NCI-H446 treated with DMSO at 0.1 percent for 48 hours (cell line): Measurements from ENCODE around the gene IGSF11.
"Not testable (repeated sequence)": the region's sequence is repeated elsewhere in the genome, so short reads cannot be mapped to it uniquely, and the experiment has no call there.

Source experiments
- DNase-seq: peaks from one replicate; lab custom pipeline; 2025; lab: John Stamatoyannopoulos, UW

IGSF11 gene

GRCh38 chr3:118990823-118991560, 43.7 kb downstream of the IGSF11 start:
- no peak for DNase-seq

GRCh38 chr3:118988198-118989130, 46.2 kb downstream of the IGSF11 start:
- DNase-seq = peak; percentile 29

- DNase-seq = peak; percentile 95
Observed at GRCh38 chr3:118987477-118987876, 47.2 kb downstream of the IGSF11 start.

- peak; percentile 26 for DNase-seq
Observed at GRCh38 chr3:118986734-118987133, 47.9 kb downstream of the IGSF11 start.

GRCh38 chr3:118984699-118985098, 49.9 kb downstream of the IGSF11 start:
- no peak for DNase-seq

GRCh38 chr3:118981494-118982134, 53.0 kb downstream of the IGSF11 start:
- no peak for DNase-seq

GRCh38 chr3:118980832-118981231, 53.8 kb downstream of the IGSF11 start:
- DNase-seq = no peak

- no peak for DNase-seq
Observed at GRCh38 chr3:118978393-118978758, 56.3 kb downstream of the IGSF11 start.

GRCh38 chr3:118977671-118978392, 56.8 kb downstream of the IGSF11 start:
- DNase-seq = no peak

- DNase-seq = no peak
Observed at GRCh38 chr3:118977118-118977517, 57.5 kb downstream of the IGSF11 start.

- not testable (repeated sequence) for DNase-seq
Observed at GRCh38 chr3:118975476-118975875, 59.2 kb downstream of the IGSF11 start.

- peak; percentile 67 for DNase-seq
Observed at GRCh38 chr3:118974356-118975097, 60.1 kb downstream of the IGSF11 start.

GRCh38 chr3:118973050-118973449, 61.6 kb downstream of the IGSF11 start:
- DNase-seq = peak; percentile 93

GRCh38 chr3:118970819-118971218, 63.8 kb downstream of the IGSF11 start:
- DNase-seq = peak; percentile 83

- DNase-seq = peak; percentile 18
Observed at GRCh38 chr3:118968640-118969039, 66.0 kb downstream of the IGSF11 start.

- DNase-seq = no peak
Observed at GRCh38 chr3:118968111-118968510, 66.5 kb downstream of the IGSF11 start.

- DNase-seq = no peak
Observed at GRCh38 chr3:118966700-118967099, 67.9 kb downstream of the IGSF11 start.

GRCh38 chr3:118963711-118964110, 70.9 kb downstream of the IGSF11 start:
- DNase-seq = no peak

- peak; percentile 64 for DNase-seq
Observed at GRCh38 chr3:118960876-118961450, 73.7 kb downstream of the IGSF11 start.

- DNase-seq = no peak
Observed at GRCh38 chr3:118955914-118956556, 78.6 kb downstream of the IGSF11 start.
